Urinary bladder (tissue), 4 donors: Measurements from ENCODE around the gene MORN2. TPM values are rescaled to one million over a fixed set of nuclear protein-coding genes. Genes with fewer than 3 reads are reported as not detected.
"Not testable (repeated sequence)": the region's sequence is repeated elsewhere in the genome, so short reads cannot be mapped to it uniquely, and the experiment has no call there.

Experiments used
- DNase-seq: peaks from one replicate; pipeline ENCODE4 v3.0.0-alpha.2; 2015; ENCODE audit errors: extremely low spot score
- H3K27ac ChIP-seq: one replicate; pipeline ENCODE4 v1.5.1; 2013; ENCODE audit warnings: low read depth, mild to moderate bottlenecking, moderate library complexity
- H3K36me3 ChIP-seq: one replicate; pipeline ENCODE4 v1.6.1; 2013; ENCODE audit warnings: mild to moderate bottlenecking, moderate library complexity; ENCODE audit not compliant: insufficient read depth
- H3K4me1 ChIP-seq: one replicate; pipeline ENCODE4 v1.6.1; 2013; ENCODE audit warnings: mild to moderate bottlenecking, moderate library complexity; ENCODE audit not compliant: insufficient read depth
- H3K4me3 ChIP-seq: one replicate; pipeline ENCODE4 v1.5.1; 2013; ENCODE audit warnings: low read depth, low read length
- WGBS: extraction: QIAGEN DNeasy Blood & Tissue Kit; methylation state at CpG from one replicate; pipeline ENCODE4 v1.1.7; 2013; 5-methylcytosine and 5-hydroxymethylcytosine counted together
- polyA plus RNA-seq: library from polyadenylated mRNA; stranded (reverse); fragments of 200-250 nt; gene quantifications from one replicate; pipeline ENCODE4 v1.2.3, GENCODE V29; 2013
- total RNA-seq: library from RNA; depleted of rRNA; stranded (reverse); fragments of >200 nt; gene quantifications from one replicate; pipeline ENCODE4 v1.2.3, GENCODE V29; 2014
- donor health status: healthy with polysubstance abuse.
- donor health status: healthy.

The MORN2 gene
- total RNA-seq (15.3 TPM), polyA plus RNA-seq (20.2 TPM)

DNA sequence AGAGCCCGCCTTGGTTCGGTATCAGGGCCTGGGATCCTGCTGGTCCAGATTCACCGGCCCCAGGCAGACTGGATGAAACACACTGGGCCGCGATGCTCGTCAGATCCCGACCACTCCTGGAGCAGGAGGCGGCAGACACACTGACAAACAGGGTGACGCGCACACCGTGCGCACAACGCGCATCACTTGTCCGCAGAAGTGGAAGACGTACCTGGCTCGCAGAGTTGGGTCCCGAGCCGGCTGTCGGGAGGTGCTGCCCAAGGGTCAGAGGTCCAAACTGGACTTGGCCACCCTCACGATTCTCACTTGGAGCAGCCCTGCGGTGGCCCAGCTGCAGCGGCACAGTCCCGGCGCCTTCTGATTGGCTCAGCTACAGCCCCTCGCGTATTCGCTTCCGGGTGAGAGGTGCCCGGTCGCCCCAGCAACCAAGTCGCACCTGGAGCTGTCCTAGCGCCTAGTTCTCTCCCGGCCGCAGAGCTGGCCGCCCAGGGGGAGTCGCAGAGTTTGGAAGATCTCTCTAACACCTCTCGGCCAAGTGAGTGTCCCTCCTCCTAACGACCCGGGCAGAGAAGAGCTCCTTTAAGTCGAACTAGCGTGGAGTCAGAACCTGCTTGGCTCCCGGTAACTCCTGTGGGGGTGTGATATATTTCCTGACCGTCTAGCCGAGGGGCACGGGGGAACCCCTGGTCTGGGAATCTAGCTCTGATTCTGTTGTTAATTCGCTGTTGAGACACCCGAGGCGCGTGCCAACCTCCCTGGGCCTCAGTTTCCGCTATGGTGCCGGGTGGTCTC is at the start of gene MORN2, which contains the start of gene DHX57:
Gene MORN2 (plus strand): TSS at position 401 of the 792 bp plus-strand sequence.
Gene DHX57 (minus strand): TSS at position 359 of the 792 bp plus-strand sequence. CDS start 7,529 bp downstream, outside the sequence.
- WGBS: under 1% methylated on average over 52 of the region's 52 CpGs

GRCh38 chr2:38827539-38828145 is 48.1 kb upstream of the MORN2 start:
- not testable (repeated sequence) for H3K4me1 ChIP-seq, H3K4me3 ChIP-seq, H3K27ac ChIP-seq, DNase-seq, H3K36me3 ChIP-seq
- WGBS: 76% methylated on average over 10 of the region's 10 CpGs

More for the DNA sequence above, at the start of gene MORN2, which contains the start of gene DHX57:
- Histone ChIP-seq H3K27ac (peak within 1 kb of the TSS; percentile 25), H3K4me1 (no peaks in the 10 kb centered on the region), H3K36me3 (no peaks in the 10 kb centered on the region), H3K4me3 (peak within 1 kb of the TSS; percentile 72)
- peak; percentile 68 for DNase-seq

GRCh38 chr2:38828460-38828859 is 47.3 kb upstream of the MORN2 start:
- no peaks in the 10 kb centered on the region for H3K36me3 ChIP-seq
- no peak for DNase-seq
- 72% methylated on average over 4 of the region's 4 CpGs for WGBS
- H3K27ac ChIP-seq: no peak overlapping the region
- no peaks in the 10 kb centered on the region for H3K4me1 ChIP-seq
- H3K4me3 ChIP-seq: no peak overlapping the region

DNA sequence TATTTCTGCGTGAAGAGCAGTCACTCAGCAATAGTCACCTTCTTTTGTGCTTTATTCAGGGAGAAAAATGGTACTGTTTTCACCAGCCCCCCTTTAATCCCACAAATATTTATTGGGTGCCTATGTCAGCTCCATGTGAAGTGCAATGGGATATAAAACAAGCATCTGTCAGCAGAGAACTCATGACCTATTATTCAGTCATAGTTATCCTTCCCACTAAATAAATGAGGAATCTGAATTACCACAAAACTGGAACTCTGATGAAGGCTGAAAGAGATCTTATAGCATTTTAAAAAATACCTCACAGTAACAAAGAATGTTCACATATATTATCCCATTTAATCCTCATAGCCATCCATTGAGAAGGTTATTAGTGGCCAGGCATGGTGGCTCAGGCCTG is 45.8 kb upstream of the MORN2 start:
- Histone ChIP-seq H3K4me1 (no peaks in the 10 kb centered on the region), H3K27ac (no peak overlapping the region), H3K4me3 (no peak overlapping the region), H3K36me3 (no peaks in the 10 kb centered on the region)
- WGBS: 68% methylated on average over 1 of the region's 1 CpG
- DNase-seq: no peak

DNA sequence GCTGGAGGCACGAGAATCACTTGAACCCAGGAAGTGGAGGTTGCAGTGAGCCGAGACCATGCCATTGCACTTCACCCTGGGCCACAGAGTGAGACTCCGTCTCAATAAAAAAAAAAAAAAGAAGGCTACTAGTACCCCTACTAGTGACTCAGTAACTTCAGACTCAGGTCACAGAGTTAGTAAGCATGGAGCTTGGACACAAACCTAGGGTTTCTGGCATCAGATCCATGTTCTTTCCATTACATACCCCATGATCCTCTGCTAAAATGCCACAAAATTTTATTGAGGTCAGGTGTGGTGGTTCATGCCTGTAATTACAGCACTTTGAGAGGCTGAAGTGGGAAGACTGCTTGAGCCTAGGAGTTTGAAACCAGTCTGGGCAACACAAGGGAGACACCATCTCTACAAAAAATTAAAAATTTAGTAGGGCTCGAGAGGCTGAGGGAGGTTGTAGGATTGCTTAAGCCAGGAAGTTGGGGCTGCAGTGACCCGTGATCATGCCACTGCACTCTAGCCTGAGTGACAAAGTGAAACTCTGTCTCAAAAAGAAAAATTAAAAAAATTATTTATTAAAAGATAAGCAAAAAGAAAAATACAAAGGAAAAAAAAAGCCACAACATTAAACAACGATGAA is 45.1 kb upstream of the MORN2 start:
- Histone ChIP-seq H3K27ac (no peak overlapping the region), H3K4me1 (no peaks in the 10 kb centered on the region), H3K4me3 (no peak overlapping the region), H3K36me3 (peaks cover 2% of the 10 kb centered on the region)
- DNase-seq: no peak
- 86% methylated on average over 6 of the region's 6 CpGs for WGBS

DNA sequence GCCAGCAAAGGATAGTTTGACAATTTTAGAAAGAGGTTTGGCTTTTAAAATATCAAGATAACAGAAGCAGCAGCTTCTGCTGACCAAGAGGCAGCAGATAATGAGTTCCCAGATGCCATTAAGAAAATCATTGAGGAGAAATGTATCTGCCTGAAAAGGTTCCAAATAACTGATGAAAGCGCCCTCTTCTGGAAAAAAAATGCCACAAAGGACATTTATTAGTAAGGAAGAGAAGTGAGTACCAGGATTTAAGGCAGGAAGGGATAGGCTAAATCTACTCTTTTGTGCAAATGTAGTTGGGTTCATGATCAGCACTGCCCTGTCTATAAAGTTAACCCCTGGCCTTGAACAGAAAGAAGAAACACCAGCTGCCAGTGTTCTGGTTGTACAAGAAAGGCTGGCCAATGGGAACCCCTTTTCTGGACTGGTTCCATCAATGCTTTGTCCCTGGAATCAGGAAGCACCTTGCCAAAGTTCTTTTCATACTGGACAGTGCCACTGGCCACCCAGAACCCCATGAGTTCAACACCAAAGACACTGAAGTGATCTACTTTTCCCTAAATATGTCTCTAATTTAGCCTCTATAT is 40.7 kb upstream of the MORN2 start:
- Histone ChIP-seq H3K36me3 (peaks cover 4% of the 10 kb centered on the region), H3K4me1 (no peaks in the 10 kb centered on the region), H3K4me3 (no peak overlapping the region), H3K27ac (no peak overlapping the region)
- DNase-seq: no peak
- 36% methylated on average over 1 of the region's 1 CpG for WGBS

GRCh38 chr2:38835990-38836389 is 39.8 kb upstream of the MORN2 start:
- H3K36me3 ChIP-seq: peaks cover 4% of the 10 kb centered on the region
- WGBS: 88% methylated on average over 3 of the region's 3 CpGs

DNA sequence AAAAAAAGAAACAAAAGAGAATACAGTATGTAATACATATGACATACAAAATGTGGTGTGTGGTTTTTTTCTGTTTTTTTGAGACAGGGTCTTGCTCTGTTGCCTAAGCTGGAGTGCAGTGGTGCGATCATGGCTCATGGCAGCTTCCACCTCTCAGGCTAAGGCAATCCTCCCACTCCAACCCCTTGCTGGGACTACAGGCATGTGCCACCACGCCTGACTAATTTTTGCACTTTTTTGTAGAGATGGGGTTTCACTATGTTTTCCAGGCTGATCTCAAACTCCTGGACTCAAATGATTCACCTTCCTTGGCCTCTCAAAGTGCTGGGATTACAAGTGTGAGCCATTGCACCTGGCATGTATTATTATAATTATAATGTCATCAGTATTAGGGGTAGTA is 39.0 kb upstream of the MORN2 start:
- no peak overlapping the region for H3K4me3 ChIP-seq
- DNase-seq: no peak
- no peak overlapping the region for H3K27ac ChIP-seq
- no peaks in the 10 kb centered on the region for H3K4me1 ChIP-seq
- H3K36me3 ChIP-seq: peaks cover 4% of the 10 kb centered on the region
- 94% methylated on average over 2 of the region's 2 CpGs for WGBS

More at GRCh38 chr2:38835990-38836389, 39.8 kb upstream of the MORN2 start:
- H3K4me3 ChIP-seq: no peak overlapping the region
- H3K4me1 ChIP-seq: no peaks in the 10 kb centered on the region
- H3K27ac ChIP-seq: no peak overlapping the region
- no peak for DNase-seq

GRCh38 chr2:38850045-38850444 is 25.7 kb upstream of the MORN2 start:
- WGBS: 86% methylated on average over 3 of the region's 3 CpGs
- Histone ChIP-seq H3K36me3 (peaks cover 8% of the 10 kb centered on the region), H3K4me1 (no peaks in the 10 kb centered on the region), H3K27ac (no peak overlapping the region), H3K4me3 (no peak overlapping the region)
- DNase-seq: no peak

- H3K4me3 ChIP-seq: no peak overlapping the region
- WGBS: 99% methylated on average over 1 of the region's 1 CpG
- no peak overlapping the region for H3K27ac ChIP-seq
- DNase-seq: no peak
- H3K36me3 ChIP-seq: peaks cover 5% of the 10 kb centered on the region
- H3K4me1 ChIP-seq: no peaks in the 10 kb centered on the region
Observed at GRCh38 chr2:38856165-38856564, 19.6 kb upstream of the MORN2 start.

- H3K27ac ChIP-seq: no peak overlapping the region
- H3K4me3 ChIP-seq: no peak overlapping the region
- H3K36me3 ChIP-seq: peaks cover 2% of the 10 kb centered on the region
- DNase-seq: no peak
- H3K4me1 ChIP-seq: no peaks in the 10 kb centered on the region
Observed at GRCh38 chr2:38862476-38862875, 13.3 kb upstream of the MORN2 start.

DNA sequence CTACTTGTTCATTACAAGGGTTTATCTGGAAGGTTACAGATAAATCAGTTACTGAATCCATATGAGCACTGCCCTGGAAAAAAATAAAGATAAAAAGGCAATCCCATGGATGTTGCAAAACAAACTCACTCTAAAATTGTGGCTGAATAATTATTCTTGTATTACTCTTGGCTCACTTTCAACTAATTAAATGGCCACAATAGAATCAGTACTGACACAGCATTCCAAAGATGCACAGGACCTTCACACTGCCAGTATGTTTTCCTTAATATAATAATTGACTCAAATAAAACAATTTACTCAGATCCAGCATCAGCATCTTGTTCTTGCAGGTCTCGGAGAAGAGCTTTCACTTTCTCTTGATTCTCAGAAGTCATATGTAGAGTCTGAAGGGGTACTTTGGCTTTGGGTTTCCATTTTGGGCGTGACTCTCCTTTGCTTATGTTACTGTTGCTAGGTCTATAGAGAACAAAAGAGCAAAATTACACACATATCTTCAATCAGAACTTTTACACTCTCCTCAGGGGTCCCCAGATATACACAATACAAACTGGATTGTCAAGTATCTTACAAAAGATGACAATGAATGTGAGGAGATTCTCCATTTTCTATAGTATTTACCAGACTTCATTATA is 12.6 kb upstream of the MORN2 start:
- no peak overlapping the region for H3K27ac ChIP-seq
- no peak overlapping the region for H3K4me3 ChIP-seq
- 90% methylated on average over 2 of the region's 2 CpGs for WGBS
- DNase-seq: no peak
- peaks cover 2% of the 10 kb centered on the region for H3K36me3 ChIP-seq
- H3K4me1 ChIP-seq: no peaks in the 10 kb centered on the region

GRCh38 chr2:38866773-38867443 is 8.9 kb upstream of the MORN2 start:
- DNase-seq: no peak

More at GRCh38 chr2:38866773-38867443, 8.9 kb upstream of the MORN2 start:
- no peak overlapping the region for H3K4me3 ChIP-seq
- WGBS: 96% methylated on average over 3 of the region's 3 CpGs
- H3K36me3 ChIP-seq: peaks cover 3% of the 10 kb centered on the region
- no peak overlapping the region for H3K27ac ChIP-seq
- H3K4me1 ChIP-seq: no peaks in the 10 kb centered on the region
